Right atrium auricular region (tissue), 2 donors: ENCODE measurements around the gene PTGR3. TPM values are rescaled to one million over a fixed set of nuclear protein-coding genes. Genes with fewer than 3 reads are reported as not detected.

ENCODE experiments used
- DNase-seq: peaks from one replicate; pipeline ENCODE4 v3.0.0-alpha.2; 2019; ENCODE audit warnings: low spot score
- H3K27ac ChIP-seq, 2 donors: fragments of 200-600 bp; sonication (generic); 1 replicate in 1 of 2; 2 replicates in 1 of 2; pipeline ENCODE4 v1.5.1; 2016 to 2019
- H3K27me3 ChIP-seq, 2 donors: fragments of 200-600 bp; sonication (generic); one replicate each; pipeline versions ENCODE4 v1.5.1 to v1.6.0; 2017 to 2019
- H3K36me3 ChIP-seq: fragments of 200-600 bp; sonication (generic); one replicate; pipeline ENCODE4 v1.5.1; 2016
- H3K4me1 ChIP-seq, 2 donors: fragments of 200-600 bp; sonication (generic); one replicate each; pipeline versions ENCODE4 v1.5.1 to v1.6.0; 2017 to 2019
- H3K4me3 ChIP-seq, 2 donors: fragments of 200-600 bp; sonication (generic); 1 replicate in 1 of 2; 2 replicates in 1 of 2; pipeline ENCODE4 v1.5.1; 2017 to 2019; ENCODE audit warnings: mild to moderate bottlenecking in 1 of 2, moderate library complexity in 1 of 2
- H3K9me3 ChIP-seq, 2 donors: fragments of 200-600 bp; sonication (generic); one replicate each; pipeline ENCODE4 v1.5.1; 2019
- total RNA-seq, 2 donors: library from RNA; depleted of rRNA; stranded (reverse); fragments of >200 nt; gene quantifications; one replicate each; pipeline ENCODE4 v1.1.0, GENCODE V29; 2016
- TF ChIP-seq, protein P1 (sequence below), 2 donors: fragments of 200-600 bp; sonication (generic); IDR thresholded peaks; one replicate each; pipeline ENCODE4 v1.5.1; 2019; ENCODE audit warnings: antibody characterized with exemption in 2 of 2

PTGR3 gene
- total RNA-seq, 2 donors from 2014 or later: 16.7 to 33.9 TPM

DNA sequence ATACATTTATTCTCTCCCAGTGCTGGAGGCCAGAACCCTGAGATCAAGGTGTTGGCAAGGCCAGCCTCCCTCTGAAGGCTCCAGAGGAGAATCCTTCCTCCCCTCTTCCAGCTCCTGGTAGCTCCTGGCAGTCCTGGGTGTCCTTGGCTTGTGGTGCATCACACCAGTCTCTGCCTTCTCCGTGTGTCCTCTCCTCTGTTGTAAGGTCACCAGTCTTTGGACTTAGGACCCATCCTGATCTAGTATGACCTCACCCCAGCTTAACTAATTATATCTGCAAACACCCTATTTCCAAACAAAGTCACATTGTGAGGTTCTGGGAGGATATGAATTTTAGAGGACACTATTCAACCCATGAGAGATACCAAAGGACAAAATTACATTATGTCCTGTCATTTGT is 32.8 kb upstream of the PTGR3 start:
- no peaks in the 10 kb centered on the region for H3K36me3 ChIP-seq
- no peaks in the 10 kb centered on the region for H3K27me3 ChIP-seq
- no peak for DNase-seq
- TF ChIP-seq, protein P1, sequence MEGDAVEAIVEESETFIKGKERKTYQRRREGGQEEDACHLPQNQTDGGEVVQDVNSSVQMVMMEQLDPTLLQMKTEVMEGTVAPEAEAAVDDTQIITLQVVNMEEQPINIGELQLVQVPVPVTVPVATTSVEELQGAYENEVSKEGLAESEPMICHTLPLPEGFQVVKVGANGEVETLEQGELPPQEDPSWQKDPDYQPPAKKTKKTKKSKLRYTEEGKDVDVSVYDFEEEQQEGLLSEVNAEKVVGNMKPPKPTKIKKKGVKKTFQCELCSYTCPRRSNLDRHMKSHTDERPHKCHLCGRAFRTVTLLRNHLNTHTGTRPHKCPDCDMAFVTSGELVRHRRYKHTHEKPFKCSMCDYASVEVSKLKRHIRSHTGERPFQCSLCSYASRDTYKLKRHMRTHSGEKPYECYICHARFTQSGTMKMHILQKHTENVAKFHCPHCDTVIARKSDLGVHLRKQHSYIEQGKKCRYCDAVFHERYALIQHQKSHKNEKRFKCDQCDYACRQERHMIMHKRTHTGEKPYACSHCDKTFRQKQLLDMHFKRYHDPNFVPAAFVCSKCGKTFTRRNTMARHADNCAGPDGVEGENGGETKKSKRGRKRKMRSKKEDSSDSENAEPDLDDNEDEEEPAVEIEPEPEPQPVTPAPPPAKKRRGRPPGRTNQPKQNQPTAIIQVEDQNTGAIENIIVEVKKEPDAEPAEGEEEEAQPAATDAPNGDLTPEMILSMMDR (IDR thresholded peaks at IDR 0.05): no peak
- H3K27ac ChIP-seq: no peak overlapping the region
- no peaks in the 10 kb centered on the region for H3K9me3 ChIP-seq
- H3K4me3 ChIP-seq: no peak overlapping the region
- H3K4me1 ChIP-seq: peaks cover 0 to 13% of the 10 kb centered on the region in 2 donors

DNA sequence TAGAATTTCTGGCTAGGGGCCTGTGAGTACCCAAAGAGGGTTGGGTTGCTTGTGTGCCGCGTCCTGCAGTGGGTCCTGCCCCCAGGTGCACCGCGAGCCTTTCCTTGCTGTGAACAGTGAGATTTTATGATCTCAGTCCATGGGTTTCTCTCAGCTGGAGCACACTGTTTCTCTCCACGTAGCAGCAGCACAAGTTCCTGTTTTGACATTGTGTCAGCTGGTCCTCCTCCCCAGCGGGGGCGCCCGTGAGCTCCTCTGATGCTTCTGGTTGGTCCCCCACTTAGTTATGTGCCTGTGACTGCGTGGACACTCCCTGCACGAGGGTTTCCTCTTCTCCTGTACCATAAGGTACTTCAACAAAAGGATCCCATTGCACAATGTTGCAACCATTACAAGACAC is 31.5 kb upstream of the PTGR3 start:
- no peak for DNase-seq
- Histone ChIP-seq H3K36me3 (no peaks in the 10 kb centered on the region), H3K9me3 (no peaks in the 10 kb centered on the region), H3K27me3 (no peaks in the 10 kb centered on the region), H3K4me1 (peaks cover 0 to 3% of the 10 kb centered on the region in 2 donors), H3K4me3 (no peak overlapping the region), H3K27ac (no peak overlapping the region)
- TF ChIP-seq, protein P1 (IDR thresholded peaks at IDR 0.05): no peak

DNA sequence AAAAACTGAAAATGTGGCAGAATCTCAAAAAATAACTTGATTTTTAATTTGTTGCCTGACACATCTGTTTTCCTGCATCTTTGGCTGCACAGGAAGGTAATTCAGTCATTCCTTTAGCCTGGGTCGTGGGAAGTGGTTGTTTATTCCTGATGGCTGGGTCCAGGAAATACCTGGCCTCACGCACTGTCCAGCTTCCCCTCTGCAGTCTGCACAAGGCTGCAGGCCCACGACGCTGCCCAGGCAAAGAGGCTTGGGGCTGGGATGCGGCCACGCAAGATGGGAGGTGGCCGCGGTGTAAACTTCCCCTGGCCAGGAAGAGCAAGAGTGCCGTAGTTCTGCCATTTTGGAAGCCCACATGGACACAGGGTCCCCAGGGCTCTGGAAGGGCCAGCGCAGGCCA is 29.8 kb upstream of the PTGR3 start:
- no peak for DNase-seq
- no peak overlapping the region for H3K27ac ChIP-seq
- TF ChIP-seq, protein P1 (IDR thresholded peaks at IDR 0.05): no peak
- H3K27me3 ChIP-seq: no peaks in the 10 kb centered on the region
- H3K36me3 ChIP-seq: no peaks in the 10 kb centered on the region
- H3K9me3 ChIP-seq: no peaks in the 10 kb centered on the region
- H3K4me1 ChIP-seq: no peaks in the 10 kb centered on the region
- H3K4me3 ChIP-seq: no peak overlapping the region

DNA sequence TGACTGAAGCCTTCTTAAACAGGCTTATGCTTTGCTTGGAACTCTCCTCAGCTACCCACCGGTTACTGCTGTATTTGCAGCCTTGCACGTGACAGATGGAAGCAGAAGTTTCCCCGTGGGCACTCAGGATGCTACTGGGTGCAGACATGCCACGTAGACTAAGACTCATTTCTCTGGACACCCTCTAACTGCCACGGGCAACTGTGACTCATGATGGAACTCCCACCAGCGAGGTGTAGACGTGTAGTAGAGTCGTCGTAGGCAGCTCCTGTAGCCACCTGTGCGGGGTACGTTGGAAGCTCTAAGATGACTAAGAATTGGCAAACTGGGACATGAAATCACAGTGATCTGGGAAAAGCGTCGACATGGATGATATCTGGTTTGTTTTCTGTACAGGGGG is 29.2 kb upstream of the PTGR3 start:
- Histone ChIP-seq H3K4me3 (no peak overlapping the region), H3K36me3 (no peaks in the 10 kb centered on the region), H3K27ac (no peak overlapping the region), H3K4me1 (no peaks in the 10 kb centered on the region), H3K9me3 (no peaks in the 10 kb centered on the region), H3K27me3 (no peaks in the 10 kb centered on the region)
- DNase-seq: no peak
- TF ChIP-seq, protein P1 (IDR thresholded peaks at IDR 0.05): no peak

DNA sequence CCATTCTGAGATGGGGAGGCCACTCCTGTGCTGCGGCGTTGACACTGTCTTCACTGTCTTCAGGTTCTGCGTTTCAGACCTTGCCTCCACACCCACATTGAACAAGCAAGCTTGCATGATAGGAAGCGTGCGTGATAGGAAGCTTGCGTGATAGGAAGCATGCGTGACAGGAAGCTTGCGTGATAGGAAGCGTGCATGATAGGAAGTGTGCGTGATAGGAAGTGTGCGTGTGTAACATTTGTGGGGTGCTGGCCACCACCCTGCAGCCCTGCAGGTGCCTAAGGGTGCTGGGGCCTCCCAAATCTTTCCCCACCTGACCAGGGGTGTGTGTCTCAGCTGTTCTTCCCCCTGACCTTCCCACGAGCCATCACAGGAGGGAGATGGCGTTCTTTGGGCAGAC is 27.0 kb upstream of the PTGR3 start:
- Histone ChIP-seq H3K4me1 (peaks cover 0 to 10% of the 10 kb centered on the region in 2 donors), H3K36me3 (no peaks in the 10 kb centered on the region), H3K27ac (no peak overlapping the region), H3K4me3 (no peak overlapping the region), H3K27me3 (no peaks in the 10 kb centered on the region), H3K9me3 (no peaks in the 10 kb centered on the region)
- DNase-seq: no peak
- TF ChIP-seq, protein P1 (IDR thresholded peaks at IDR 0.05): no peak

DNA sequence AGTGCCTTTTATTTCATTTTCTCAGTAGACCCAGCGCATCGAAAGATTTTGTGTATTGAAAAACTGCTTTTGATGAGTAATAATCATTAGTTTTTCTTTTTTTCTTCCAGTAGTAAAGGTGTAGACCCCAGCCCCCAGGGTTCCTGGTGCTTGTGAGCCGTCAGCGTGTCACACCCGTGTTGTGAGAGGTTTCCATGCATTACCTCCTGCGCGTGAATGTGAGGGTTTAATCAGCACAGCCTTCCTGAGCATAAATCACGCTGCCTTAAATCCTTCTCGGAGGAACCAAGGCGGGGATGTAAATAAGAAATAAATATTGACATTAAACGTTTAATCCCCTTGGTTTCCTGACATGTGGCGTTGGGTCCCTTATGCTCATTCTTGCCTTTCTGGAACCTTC is 26.0 kb upstream of the PTGR3 start:
- Histone ChIP-seq H3K27ac (no peak overlapping the region), H3K9me3 (no peaks in the 10 kb centered on the region), H3K36me3 (no peaks in the 10 kb centered on the region), H3K27me3 (no peaks in the 10 kb centered on the region), H3K4me3 (no peak overlapping the region), H3K4me1 (peaks cover 0 to 13% of the 10 kb centered on the region in 2 donors)
- no peak for DNase-seq
- TF ChIP-seq, protein P1 (IDR thresholded peaks at IDR 0.05): no peak
